ENCODE data around the gene SLAIN2.

SLAIN2 gene

GRCh38 chr4:48368389-48368788 lies 27.1 kb downstream of the SLAIN2 start:
- Histone ChIP-seq H3K4me1 (ENCODE audit: control insufficient read depth, insufficient read depth, low read length) (0 out of 2 replicates have a peak, but pooled peaks cover 1% of the 10 kb centered on the region), H3K27ac (ENCODE audit: low read length) (no peak overlapping the region), H3K27me3 (ENCODE audit: control insufficient read depth, insufficient read depth, low read length) (no peaks in the 10 kb centered on the region), H3K9me3 (ENCODE audit: control insufficient read depth, insufficient read depth, low read length) (no peaks in the 10 kb centered on the region), H3K36me3 (ENCODE audit: control insufficient read depth, insufficient read depth, low read length) (no peaks in the 10 kb centered on the region), H3K4me3 (ENCODE audit: low read length) (no peak overlapping the region)
- DNase-seq (ENCODE audit: low read depth, low spot score) = no peak

- 0 out of 2 replicates have a peak, but pooled peaks cover 1% of the 10 kb centered on the region for H3K4me1 ChIP-seq (ENCODE audit: control insufficient read depth, insufficient read depth, low read length)
- no peak overlapping the region for H3K4me3 ChIP-seq (ENCODE audit: low read length)
- H3K36me3 ChIP-seq (ENCODE audit: control insufficient read depth, insufficient read depth, low read length) = no peaks in the 10 kb centered on the region
- no CpG with 5 or more reads among the region's 2 CpGs for WGBS (ENCODE audit: insufficient coverage, insufficient read length)
- DNase-seq (ENCODE audit: low read depth, low spot score) = no peak
- no peaks in the 10 kb centered on the region for H3K9me3 ChIP-seq (ENCODE audit: control insufficient read depth, insufficient read depth, low read length)
- no peaks in the 10 kb centered on the region for H3K27me3 ChIP-seq (ENCODE audit: control insufficient read depth, insufficient read depth, low read length)
- H3K27ac ChIP-seq (ENCODE audit: low read length) = no peak overlapping the region
These were observed 27.9 kb downstream of the SLAIN2 start for GRCh38 chr4:48369248-48369647.

- DNase-seq (ENCODE audit: low read depth, low spot score) = no peak
- no peaks in the 10 kb centered on the region for H3K27me3 ChIP-seq (ENCODE audit: control insufficient read depth, insufficient read depth, low read length)
- H3K4me3 ChIP-seq (ENCODE audit: low read length) = no peak overlapping the region
- no peaks in the 10 kb centered on the region for H3K9me3 ChIP-seq (ENCODE audit: control insufficient read depth, insufficient read depth, low read length)
- H3K4me1 ChIP-seq (ENCODE audit: control insufficient read depth, insufficient read depth, low read length) = 0 out of 2 replicates have a peak, but pooled peaks cover 1% of the 10 kb centered on the region
- H3K27ac ChIP-seq (ENCODE audit: low read length) = no peak overlapping the region
- H3K36me3 ChIP-seq (ENCODE audit: control insufficient read depth, insufficient read depth, low read length) = no peaks in the 10 kb centered on the region
- WGBS (ENCODE audit: insufficient coverage, insufficient read length) = no CpG with 5 or more reads among the region's 2 CpGs
These were observed 28.4 kb downstream of the SLAIN2 start for GRCh38 chr4:48369771-48370170.

- no peak overlapping the region for H3K27ac ChIP-seq (ENCODE audit: low read length)
- no peaks in the 10 kb centered on the region for H3K36me3 ChIP-seq (ENCODE audit: control insufficient read depth, insufficient read depth, low read length)
- H3K9me3 ChIP-seq (ENCODE audit: control insufficient read depth, insufficient read depth, low read length) = no peaks in the 10 kb centered on the region
- H3K4me3 ChIP-seq (ENCODE audit: low read length) = no peak overlapping the region
- 0 out of 2 replicates have a peak, but pooled peaks cover 1% of the 10 kb centered on the region for H3K4me1 ChIP-seq (ENCODE audit: control insufficient read depth, insufficient read depth, low read length)
- H3K27me3 ChIP-seq (ENCODE audit: control insufficient read depth, insufficient read depth, low read length) = no peaks in the 10 kb centered on the region
- no peak for DNase-seq (ENCODE audit: low read depth, low spot score)
- WGBS (ENCODE audit: insufficient coverage, insufficient read length) = no CpG with 5 or more reads among the region's 1 CpG
These were observed 29.2 kb downstream of the SLAIN2 start for GRCh38 chr4:48370260-48371134.

- Histone ChIP-seq H3K4me1 (ENCODE audit: control insufficient read depth, insufficient read depth, low read length) (no peaks in the 10 kb centered on the region), H3K36me3 (ENCODE audit: control insufficient read depth, insufficient read depth, low read length) (no peaks in the 10 kb centered on the region), H3K4me3 (ENCODE audit: low read length) (no peak overlapping the region), H3K27me3 (ENCODE audit: control insufficient read depth, insufficient read depth, low read length) (no peaks in the 10 kb centered on the region), H3K9me3 (ENCODE audit: control insufficient read depth, insufficient read depth, low read length) (no peaks in the 10 kb centered on the region), H3K27ac (ENCODE audit: low read length) (no peak overlapping the region)
- WGBS (ENCODE audit: insufficient coverage, insufficient read length) = no CpG with 5 or more reads among the region's 1 CpG
- DNase-seq (ENCODE audit: low read depth, low spot score) = no peak
These were observed 30.9 kb downstream of the SLAIN2 start for GRCh38 chr4:48372272-48372671.

- H3K27me3 ChIP-seq (ENCODE audit: control insufficient read depth, insufficient read depth, low read length) = no peaks in the 10 kb centered on the region
- H3K36me3 ChIP-seq (ENCODE audit: control insufficient read depth, insufficient read depth, low read length) = no peaks in the 10 kb centered on the region
- H3K27ac ChIP-seq (ENCODE audit: low read length) = no peak overlapping the region
- no peak overlapping the region for H3K4me3 ChIP-seq (ENCODE audit: low read length)
- no CpG with 5 or more reads among the region's 6 CpGs for WGBS (ENCODE audit: insufficient coverage, insufficient read length)
- no peak for DNase-seq (ENCODE audit: low read depth, low spot score)
- no peaks in the 10 kb centered on the region for H3K4me1 ChIP-seq (ENCODE audit: control insufficient read depth, insufficient read depth, low read length)
- no peaks in the 10 kb centered on the region for H3K9me3 ChIP-seq (ENCODE audit: control insufficient read depth, insufficient read depth, low read length)
These were observed 34.4 kb downstream of the SLAIN2 start for GRCh38 chr4:48375651-48376304.

GRCh38 chr4:48379587-48380180 lies 38.4 kb downstream of the SLAIN2 start:
- WGBS (ENCODE audit: insufficient coverage, insufficient read length) = no CpG with 5 or more reads among the region's 1 CpG
- no peaks in the 10 kb centered on the region for H3K36me3 ChIP-seq (ENCODE audit: control insufficient read depth, insufficient read depth, low read length)
- H3K27me3 ChIP-seq (ENCODE audit: control insufficient read depth, insufficient read depth, low read length) = no peaks in the 10 kb centered on the region
- H3K9me3 ChIP-seq (ENCODE audit: control insufficient read depth, insufficient read depth, low read length) = no peaks in the 10 kb centered on the region
- no peak overlapping the region for H3K4me3 ChIP-seq (ENCODE audit: low read length)
- H3K27ac ChIP-seq (ENCODE audit: low read length) = no peak overlapping the region
- no peaks in the 10 kb centered on the region; the same call in 1 of the 2 replicates for H3K4me1 ChIP-seq (ENCODE audit: control insufficient read depth, insufficient read depth, low read length)
- DNase-seq (ENCODE audit: low read depth, low spot score) = no peak

- Histone ChIP-seq H3K9me3 (ENCODE audit: control insufficient read depth, insufficient read depth, low read length) (no peaks in the 10 kb centered on the region), H3K36me3 (ENCODE audit: control insufficient read depth, insufficient read depth, low read length) (no peaks in the 10 kb centered on the region), H3K4me3 (ENCODE audit: low read length) (no peak overlapping the region), H3K27ac (ENCODE audit: low read length) (no peak overlapping the region), H3K4me1 (ENCODE audit: control insufficient read depth, insufficient read depth, low read length) (no peaks in the 10 kb centered on the region; the same call in 1 of the 2 replicates), H3K27me3 (ENCODE audit: control insufficient read depth, insufficient read depth, low read length) (no peaks in the 10 kb centered on the region)
- DNase-seq (ENCODE audit: low read depth, low spot score) = no peak
- no CpG with 5 or more reads among the region's 1 CpG for WGBS (ENCODE audit: insufficient coverage, insufficient read length)
These were observed 39.3 kb downstream of the SLAIN2 start for GRCh38 chr4:48380583-48381167.

GRCh38 chr4:48388525-48389154 lies 47.3 kb downstream of the SLAIN2 start:
- WGBS (ENCODE audit: insufficient coverage, insufficient read length) = no CpG with 5 or more reads among the region's 2 CpGs
- no peak overlapping the region for H3K4me3 ChIP-seq (ENCODE audit: low read length)
- no peaks in the 10 kb centered on the region for H3K4me1 ChIP-seq (ENCODE audit: control insufficient read depth, insufficient read depth, low read length)
- H3K27ac ChIP-seq (ENCODE audit: low read length) = no peak overlapping the region
- no peak for DNase-seq (ENCODE audit: low read depth, low spot score)
- no peaks in the 10 kb centered on the region for H3K36me3 ChIP-seq (ENCODE audit: control insufficient read depth, insufficient read depth, low read length)
- no peaks in the 10 kb centered on the region for H3K9me3 ChIP-seq (ENCODE audit: control insufficient read depth, insufficient read depth, low read length)
- no peaks in the 10 kb centered on the region for H3K27me3 ChIP-seq (ENCODE audit: control insufficient read depth, insufficient read depth, low read length)

GRCh38 chr4:48396043-48396442 lies 54.7 kb downstream of the SLAIN2 start:
- no peaks in the 10 kb centered on the region for H3K9me3 ChIP-seq (ENCODE audit: control insufficient read depth, insufficient read depth, low read length)
- no CpG with 5 or more reads among the region's 1 CpG for WGBS (ENCODE audit: insufficient coverage, insufficient read length)

More at GRCh38 chr4:48396043-48396442, 54.7 kb downstream of the SLAIN2 start:
- Histone ChIP-seq H3K4me3 (ENCODE audit: low read length) (no peak overlapping the region), H3K36me3 (ENCODE audit: control insufficient read depth, insufficient read depth, low read length) (no peaks in the 10 kb centered on the region), H3K4me1 (ENCODE audit: control insufficient read depth, insufficient read depth, low read length) (no peaks in the 10 kb centered on the region), H3K27ac (ENCODE audit: low read length) (no peak overlapping the region), H3K27me3 (ENCODE audit: control insufficient read depth, insufficient read depth, low read length) (no peaks in the 10 kb centered on the region)
- no peak for DNase-seq (ENCODE audit: low read depth, low spot score)
